Ectodermal cell (in vitro differentiated cells): ENCODE data around the gene MAPK8.
"Not testable (repeated sequence)": the region's sequence is repeated elsewhere in the genome, so short reads cannot be mapped to it uniquely, and the experiment has no call there.

Source experiments
- H3K27ac ChIP-seq: 2 replicates; pipeline ENCODE4 v1.7.0; 2013; ENCODE audit warnings: mild to moderate bottlenecking, low read depth, low read length; ENCODE audit not compliant: insufficient read depth, poor library complexity, severe bottlenecking
- H3K27me3 ChIP-seq: 2 replicates; pipeline ENCODE4 v1.7.0; 2013; ENCODE audit warnings: mild to moderate bottlenecking, low read length; ENCODE audit not compliant: insufficient read depth, control insufficient read depth, poor library complexity, severe bottlenecking
- H3K36me3 ChIP-seq: one replicate; pipeline ENCODE4 v1.7.0; 2013; ENCODE audit warnings: low read length; ENCODE audit not compliant: control insufficient read depth, insufficient read depth
- H3K4me1 ChIP-seq: one replicate; pipeline ENCODE4 v1.7.0; 2013; ENCODE audit warnings: low read length; ENCODE audit not compliant: control insufficient read depth, insufficient read depth
- H3K4me3 ChIP-seq: 2 replicates; pipeline ENCODE4 v1.7.0; 2013; ENCODE audit warnings: low read depth, low read length, control low read depth; ENCODE audit not compliant: insufficient read depth
- H3K9me3 ChIP-seq: 2 replicates; pipeline ENCODE4 v1.7.0; 2013; ENCODE audit warnings: mild to moderate bottlenecking, low read length, moderate library complexity; ENCODE audit not compliant: control insufficient read depth
- WGBS, 2 experiments: methylation state at CpG; one replicate each; pipeline ENCODE4 v1.1.7; 2013; ENCODE audit warnings: missing lambda C conversion rate in 2 of 2; 5-methylcytosine and 5-hydroxymethylcytosine counted together

Gene MAPK8

GRCh38 chr10:48411510-48411909 is 105.0 kb downstream of the MAPK8 start:
- H3K27ac ChIP-seq = no peak overlapping the region
- 84 to 98% methylated on average over 2 of the region's 2 CpGs for WGBS, 2 experiments
- H3K36me3 ChIP-seq = peaks cover 33% of the 10 kb centered on the region
- no peaks in the 10 kb centered on the region for H3K4me1 ChIP-seq
- no peaks in the 10 kb centered on the region for H3K27me3 ChIP-seq
- H3K4me3 ChIP-seq = no peak overlapping the region
- no peaks in the 10 kb centered on the region for H3K9me3 ChIP-seq

- no peak overlapping the region for H3K27ac ChIP-seq
- H3K4me3 ChIP-seq = no peak overlapping the region
These were observed 105.6 kb downstream of the MAPK8 start for GRCh38 chr10:48412081-48412480.

GRCh38 chr10:48412933-48413332 is 106.5 kb downstream of the MAPK8 start:
- H3K9me3 ChIP-seq = no peaks in the 10 kb centered on the region
- H3K27ac ChIP-seq = no peak overlapping the region
- H3K27me3 ChIP-seq = no peaks in the 10 kb centered on the region
- H3K36me3 ChIP-seq = peaks cover 33% of the 10 kb centered on the region
- H3K4me3 ChIP-seq = no peak overlapping the region
- WGBS, 2 experiments = 84 to 94% methylated on average over 3 to 4 of the region's 4 CpGs
- H3K4me1 ChIP-seq = no peaks in the 10 kb centered on the region

More at GRCh38 chr10:48412081-48412480, 105.6 kb downstream of the MAPK8 start:
- no peaks in the 10 kb centered on the region for H3K9me3 ChIP-seq
- peaks cover 33% of the 10 kb centered on the region for H3K36me3 ChIP-seq
- no peaks in the 10 kb centered on the region for H3K4me1 ChIP-seq
- WGBS, 2 experiments = 96 to 98% methylated on average over 3 of the region's 3 CpGs
- no peaks in the 10 kb centered on the region for H3K27me3 ChIP-seq

- H3K27ac ChIP-seq = no peak overlapping the region
- no peaks in the 10 kb centered on the region for H3K4me1 ChIP-seq
- H3K4me3 ChIP-seq = no peak overlapping the region
- no peaks in the 10 kb centered on the region for H3K27me3 ChIP-seq
- H3K36me3 ChIP-seq = peaks cover 33% of the 10 kb centered on the region
- 88 to 94% methylated on average over 1 of the region's 1 CpG for WGBS, 2 experiments
- no peaks in the 10 kb centered on the region for H3K9me3 ChIP-seq
These were observed 107.7 kb downstream of the MAPK8 start for GRCh38 chr10:48414160-48414559.

- Histone ChIP-seq H3K4me1 (no peaks in the 10 kb centered on the region), H3K36me3 (peaks cover 33% of the 10 kb centered on the region), H3K27me3 (no peaks in the 10 kb centered on the region), H3K4me3 (no peak overlapping the region), H3K9me3 (no peaks in the 10 kb centered on the region), H3K27ac (no peak overlapping the region)
- WGBS, 2 experiments = no CpG with 5 or more reads among the region's 1 CpG
These were observed 108.3 kb downstream of the MAPK8 start for GRCh38 chr10:48414778-48415177.

- Histone ChIP-seq H3K4me1 (no peaks in the 10 kb centered on the region), H3K9me3 (no peaks in the 10 kb centered on the region), H3K4me3 (no peak overlapping the region), H3K27me3 (no peaks in the 10 kb centered on the region), H3K36me3 (peaks cover 14% of the 10 kb centered on the region), H3K27ac (no peak overlapping the region)
- 93 to 96% methylated on average over 2 of the region's 2 CpGs for WGBS, 2 experiments
These were observed 110.2 kb downstream of the MAPK8 start for GRCh38 chr10:48416584-48417232.

- H3K4me3 ChIP-seq = no peak overlapping the region
- H3K27ac ChIP-seq = no peak overlapping the region
- no peaks in the 10 kb centered on the region for H3K27me3 ChIP-seq
- 91 to 92% methylated on average over 1 of the region's 1 CpG for WGBS, 2 experiments
- no peaks in the 10 kb centered on the region for H3K4me1 ChIP-seq
- peaks cover 9% of the 10 kb centered on the region for H3K36me3 ChIP-seq
- H3K9me3 ChIP-seq = no peaks in the 10 kb centered on the region
These were observed 110.9 kb downstream of the MAPK8 start for GRCh38 chr10:48417374-48417773.

GRCh38 chr10:48418189-48418788 is 111.8 kb downstream of the MAPK8 start:
- Histone ChIP-seq H3K4me3 (no peak overlapping the region), H3K9me3 (no peaks in the 10 kb centered on the region), H3K27me3 (no peaks in the 10 kb centered on the region), H3K36me3 (no peaks in the 10 kb centered on the region), H3K27ac (no peak overlapping the region), H3K4me1 (no peaks in the 10 kb centered on the region)
- WGBS, 2 experiments = 94 to 96% methylated on average over 4 to 5 of the region's 5 CpGs

GRCh38 chr10:48419714-48420113 is 113.2 kb downstream of the MAPK8 start:
- Histone ChIP-seq H3K4me1 (no peaks in the 10 kb centered on the region), H3K4me3 (no peak overlapping the region), H3K36me3 (no peaks in the 10 kb centered on the region), H3K27ac (no peak overlapping the region), H3K27me3 (no peaks in the 10 kb centered on the region), H3K9me3 (no peaks in the 10 kb centered on the region)
- WGBS, 2 experiments = 96 to 98% methylated on average over 3 to 4 of the region's 4 CpGs

- H3K27ac ChIP-seq, H3K4me3 ChIP-seq, H3K9me3 ChIP-seq, H3K36me3 ChIP-seq, H3K27me3 ChIP-seq, H3K4me1 ChIP-seq: not testable (repeated sequence)
- WGBS, 2 experiments = 87 to 88% methylated on average over 1 to 2 of the region's 2 CpGs
These were observed 115.4 kb downstream of the MAPK8 start for GRCh38 chr10:48421862-48422261.
